Subcutaneous adipose tissue (tissue), 4 donors: Measurements from ENCODE around the gene TBL1Y. TPM values are rescaled to one million over a fixed set of nuclear protein-coding genes. Genes with fewer than 3 reads are reported as not detected.

Experiments used
- total RNA-seq, 4 donors: library from RNA; depleted of rRNA; stranded (reverse); fragments of >200 nt; gene quantifications; one replicate each; pipeline ENCODE4 v1.1.0, GENCODE V29; 2016
- TF ChIP-seq, protein P1 (sequence below): fragments of 450-650 bp; IDR thresholded peaks from one replicate; pipeline ENCODE4 v1.5.1; 2016; ENCODE audit warnings: low read depth, mild to moderate bottlenecking, control low read depth, antibody characterized with exemption, moderate library complexity

TBL1Y gene
- total RNA-seq, 4 donors from 2014 or later, result 3.7 to 9.4 TPM; not detected in 2

DNA sequence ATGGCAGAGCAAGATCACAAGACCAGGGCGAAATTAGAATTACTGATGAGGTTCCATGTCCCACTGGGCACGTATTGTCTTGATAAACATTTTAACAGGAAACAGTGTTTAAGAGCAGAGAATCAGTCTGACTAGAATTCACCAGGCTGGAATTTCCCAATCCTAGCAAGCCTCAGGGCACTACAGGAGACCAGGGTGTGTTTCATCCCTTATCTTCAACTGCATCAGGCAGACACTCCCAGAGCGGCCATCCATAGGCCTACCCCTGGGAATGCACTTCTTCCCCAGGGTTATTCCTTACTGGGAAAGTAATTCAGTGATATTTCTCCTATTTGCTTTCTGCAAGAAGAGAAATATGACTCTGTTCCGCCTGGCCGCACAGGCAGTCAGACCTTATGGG, 205.4 kb downstream of the TBL1Y start:
- TF ChIP-seq, protein P1, sequence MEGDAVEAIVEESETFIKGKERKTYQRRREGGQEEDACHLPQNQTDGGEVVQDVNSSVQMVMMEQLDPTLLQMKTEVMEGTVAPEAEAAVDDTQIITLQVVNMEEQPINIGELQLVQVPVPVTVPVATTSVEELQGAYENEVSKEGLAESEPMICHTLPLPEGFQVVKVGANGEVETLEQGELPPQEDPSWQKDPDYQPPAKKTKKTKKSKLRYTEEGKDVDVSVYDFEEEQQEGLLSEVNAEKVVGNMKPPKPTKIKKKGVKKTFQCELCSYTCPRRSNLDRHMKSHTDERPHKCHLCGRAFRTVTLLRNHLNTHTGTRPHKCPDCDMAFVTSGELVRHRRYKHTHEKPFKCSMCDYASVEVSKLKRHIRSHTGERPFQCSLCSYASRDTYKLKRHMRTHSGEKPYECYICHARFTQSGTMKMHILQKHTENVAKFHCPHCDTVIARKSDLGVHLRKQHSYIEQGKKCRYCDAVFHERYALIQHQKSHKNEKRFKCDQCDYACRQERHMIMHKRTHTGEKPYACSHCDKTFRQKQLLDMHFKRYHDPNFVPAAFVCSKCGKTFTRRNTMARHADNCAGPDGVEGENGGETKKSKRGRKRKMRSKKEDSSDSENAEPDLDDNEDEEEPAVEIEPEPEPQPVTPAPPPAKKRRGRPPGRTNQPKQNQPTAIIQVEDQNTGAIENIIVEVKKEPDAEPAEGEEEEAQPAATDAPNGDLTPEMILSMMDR, result no peak

DNA sequence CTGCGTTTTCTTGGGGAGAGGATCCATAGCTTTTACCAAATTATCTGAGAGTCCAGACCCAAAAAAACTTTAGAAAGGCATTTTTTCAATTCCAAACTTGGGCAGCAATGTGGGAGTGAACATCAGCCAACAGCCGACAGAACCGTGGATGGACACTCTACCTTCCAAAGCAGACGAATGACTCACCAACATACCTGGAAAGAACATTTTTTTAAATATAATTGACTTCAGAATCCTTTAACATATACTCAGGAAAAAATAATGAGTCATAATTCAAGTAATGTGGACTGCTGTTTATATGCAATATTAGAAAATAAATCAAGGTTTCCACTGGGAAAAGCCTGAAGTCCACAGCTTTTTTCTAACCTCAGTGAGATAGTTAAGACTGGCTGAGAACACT, 211.7 kb downstream of the TBL1Y start:
- TF ChIP-seq, protein P1, result no peak

DNA sequence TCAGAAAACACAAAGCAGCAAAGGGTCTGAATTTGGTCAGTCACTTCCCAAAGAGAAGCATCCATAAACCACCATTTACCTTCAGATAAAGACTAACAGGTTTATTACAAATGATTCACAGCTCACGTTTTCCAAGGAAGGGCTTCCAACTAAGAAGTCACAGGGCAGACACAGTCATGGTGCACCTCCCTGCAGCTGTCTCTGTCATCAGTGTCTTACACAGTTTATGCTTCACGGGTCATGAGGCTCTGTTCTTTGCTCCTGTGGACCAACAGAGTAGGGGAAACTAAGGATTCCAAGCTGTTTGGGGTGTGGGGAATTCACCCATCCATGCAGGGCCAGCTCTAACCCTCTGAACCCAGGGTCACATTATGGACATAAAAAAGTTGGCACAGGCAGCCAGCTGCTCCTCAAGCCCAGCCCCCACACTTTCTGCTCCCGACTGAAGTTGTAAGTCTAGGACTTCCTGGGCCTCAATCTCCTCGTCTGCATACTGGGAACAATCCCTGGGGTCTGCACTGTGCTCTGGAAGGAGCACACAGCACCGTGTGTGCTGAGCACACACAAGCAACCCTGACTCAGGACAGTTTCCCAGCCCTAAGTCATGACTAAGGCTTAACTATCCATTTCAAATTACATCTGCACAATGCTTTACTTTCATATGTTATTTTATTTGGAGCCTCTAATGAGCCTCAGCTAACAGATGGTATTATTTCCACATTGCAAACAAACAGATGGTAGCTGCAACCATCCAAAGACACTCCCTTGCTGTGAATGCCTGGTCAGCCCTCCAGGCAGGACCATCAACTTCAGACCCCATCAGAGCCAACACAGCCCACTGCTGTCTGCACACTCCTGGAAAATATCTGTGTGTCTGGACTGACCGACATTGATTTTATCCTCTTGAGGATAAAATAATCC, 214.9 kb downstream of the TBL1Y start:
- TF ChIP-seq, protein P1, result no peak

DNA sequence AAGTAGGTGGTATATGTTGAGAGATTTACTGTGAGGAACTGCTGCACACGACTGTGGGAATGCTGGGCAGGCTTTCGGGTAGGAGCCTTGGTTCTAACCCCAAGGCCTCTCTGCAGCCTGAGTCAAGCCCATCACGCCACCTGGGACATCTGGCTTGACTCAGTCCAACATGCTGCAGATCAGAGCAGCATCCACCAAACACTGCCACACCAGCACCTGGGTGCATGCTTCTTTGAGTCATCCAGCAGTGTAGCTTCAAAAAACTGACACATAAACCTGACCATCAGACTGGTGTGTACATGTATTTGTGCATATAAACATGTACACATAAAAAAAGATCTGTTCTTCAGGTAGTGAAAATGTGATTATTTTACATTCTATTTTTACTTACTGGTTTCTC, 217.7 kb downstream of the TBL1Y start:
- TF ChIP-seq, protein P1, result no peak

Other genes starting within 250 kb of the TBL1Y start
- gene AMELY, start 1.1 kb downstream of the TBL1Y start, total RNA-seq, result not detected